OCI-LY7 (cell line): ENCODE results near the gene TBC1D8. TPM values are rescaled to one million over a fixed set of nuclear protein-coding genes. Genes with fewer than 3 reads are reported as not detected.

Experiments
- BruUV-seq: library from RNA; stranded (reverse); fragments of 400-500 nt; replicated peaks from 2 replicates; lab custom pipeline; 2021; lab: Mats Ljungman, UMichigan
- CTCF ChIA-PET: fragments of 300-600 bp; sonication (Branson Sonifier 250); formaldehyde crosslinking; loops from one replicate; lab custom pipeline; 2022; ENCODE audit warnings: antibody characterized with exemption; ENCODE audit not compliant: unreplicated experiment; lab: Charles Lee
- POLR2A ChIA-PET: fragments of 300-600 bp; sonication (Branson Sonifier 250); formaldehyde crosslinking; loops from one replicate; lab custom pipeline; 2022; ENCODE audit warnings: antibody characterized with exemption; lab: Charles Lee
- DNase-seq: peaks from one replicate; pipeline ENCODE4 v3.0.0-alpha.2; 2015; ENCODE audit warnings: low spot score
- H2AFZ ChIP-seq: fragments of 200-600 bp; sonication (generic), shearing (Covaris generic); 2 replicates; pipeline ENCODE4 v1.6.1; 2014; ENCODE audit warnings: mild to moderate bottlenecking, antibody characterized with exemption, low read length, moderate library complexity
- H3K27ac ChIP-seq: fragments of 200-600 bp; sonication (generic); 2 replicates; pipeline ENCODE4 v1.5.1; 2014; ENCODE audit warnings: mixed run types, low read depth, mild to moderate bottlenecking, moderate library complexity, low read length, inconsistent platforms; ENCODE audit not compliant: poor library complexity, severe bottlenecking
- H3K36me3 ChIP-seq: fragments of 200-600 bp; sonication (generic); 2 replicates; pipeline ENCODE4 v1.6.1; 2014; ENCODE audit warnings: mild to moderate bottlenecking, antibody characterized with exemption, low read length, moderate library complexity, mixed read lengths; ENCODE audit not compliant: insufficient read depth
- H3K4me1 ChIP-seq: fragments of 200-600 bp; sonication (generic); 2 replicates; pipeline ENCODE4 v1.5.1; 2014; ENCODE audit warnings: mild to moderate bottlenecking, low read length; ENCODE audit not compliant: insufficient read depth, poor library complexity, severe bottlenecking
- H3K4me2 ChIP-seq: fragments of 200-600 bp; sonication (generic); 2 replicates; pipeline ENCODE4 v1.6.1; 2014; ENCODE audit warnings: mild to moderate bottlenecking, low read length
- H3K4me3 ChIP-seq: fragments of 200-600 bp; sonication (generic); 2 replicates; pipeline ENCODE4 v1.5.1; 2014; ENCODE audit warnings: mild to moderate bottlenecking, low read depth, low read length; ENCODE audit not compliant: poor library complexity, severe bottlenecking
- H3K79me2 ChIP-seq: fragments of 200-600 bp; sonication (generic); 2 replicates; pipeline ENCODE4 v1.6.1; 2016; ENCODE audit warnings: low read depth, mild to moderate bottlenecking, low read length, moderate library complexity, mixed read lengths; ENCODE audit not compliant: insufficient read depth
- H3K9me2 ChIP-seq: fragments of 200-600 bp; sonication (generic); 2 replicates; pipeline ENCODE4 v1.6.1; 2016; ENCODE audit warnings: mild to moderate bottlenecking, low read length, mixed read lengths; ENCODE audit not compliant: insufficient read depth
- H3K9me3 ChIP-seq: fragments of 200-600 bp; sonication (generic); 2 replicates; pipeline ENCODE4 v1.6.1; 2014; ENCODE audit warnings: mild to moderate bottlenecking, mixed run types, low read length, mixed read lengths
- H4K20me1 ChIP-seq: fragments of 200-600 bp; sonication (generic); 2 replicates; pipeline ENCODE4 v1.6.1; 2014; ENCODE audit warnings: mild to moderate bottlenecking, antibody characterized with exemption, low read length, moderate library complexity, mixed read lengths; ENCODE audit not compliant: insufficient read depth
- EZH2phosphoT487 ChIP-seq: fragments of 200-600 bp; sonication (generic); IDR thresholded peaks from 2 replicates; pipeline ENCODE4 v1.6.1; 2018; ENCODE audit warnings: low read depth, borderline replicate concordance, mild to moderate bottlenecking, mixed run types, antibody characterized with exemption, low read length, moderate library complexity, mixed read lengths
- intact Hi-C: fragments of 100-400 bp; cut with micrococcal nuclease; formaldehyde crosslinking; loops from one replicate; pipeline ENCODE4 v1.10.0; 2022; ENCODE audit not compliant: unreplicated experiment
- total RNA-seq, 2 experiments: library from RNA; depleted of rRNA in 1 of 2; stranded (reverse); fragments of >200 nt in 1 of 2; shearing (Covaris generic) in 1 of 2; gene quantifications; 2 replicates each; pipeline ENCODE4 v1.2.3, GENCODE V29; 2014 to 2022
- TF ChIP-seq, protein P1 (sequence below): fragments of 200-600 bp; sonication (generic); conservative IDR thresholded peaks from 2 replicates; pipeline ENCODE4 v1.5.1; 2014; ENCODE audit warnings: mild to moderate bottlenecking, antibody characterized with exemption, low read length, moderate library complexity, mixed read lengths

TBC1D8 gene
- total RNA-seq, 2 experiments from 2014 or later: 0.22 to 0.49 TPM

DNA sequence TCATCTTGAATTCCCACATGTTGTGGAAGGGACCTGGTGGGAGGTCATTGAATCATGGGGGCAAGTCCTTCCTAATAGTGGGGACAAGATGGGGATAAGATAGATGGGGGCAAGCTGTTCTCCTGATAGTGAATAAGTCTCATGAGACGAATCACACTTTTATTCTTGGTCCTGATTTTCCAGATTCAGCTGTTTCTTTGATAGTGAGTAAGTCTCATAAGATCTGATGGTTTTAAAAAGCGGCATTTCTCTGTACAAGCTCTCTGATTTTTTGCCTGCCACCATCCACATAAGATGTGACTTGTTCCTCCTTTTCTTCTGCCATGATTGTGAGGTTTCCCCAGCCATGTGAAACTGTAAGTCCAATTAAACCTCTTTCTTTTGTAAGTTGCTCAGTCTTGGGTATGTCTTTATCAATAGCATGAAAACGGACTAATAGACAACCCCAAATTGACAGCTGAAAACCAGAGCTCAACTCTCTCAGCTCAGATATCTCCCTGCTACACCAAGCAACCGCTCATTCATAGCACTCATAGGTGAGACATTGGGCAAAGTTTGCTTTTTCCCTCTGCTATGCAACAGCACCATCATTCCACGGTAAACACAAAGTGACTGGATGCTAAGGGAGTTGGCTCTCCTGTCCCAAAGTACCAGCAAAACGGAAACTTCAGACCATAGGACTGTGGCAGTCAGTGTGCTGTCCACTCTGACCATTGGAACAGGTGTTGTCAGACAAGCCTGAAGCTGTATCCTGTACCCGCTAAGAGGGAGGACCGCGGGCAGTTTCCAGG, 44.9 kb upstream of the TBC1D8 start:
- Histone ChIP-seq H3K79me2 (no peaks in the 10 kb centered on the region), H3K4me1 (no peaks in the 10 kb centered on the region), H3K9me2 (no peaks in the 10 kb centered on the region), H3K27ac (no peak overlapping the region), H3K4me2 (no peak overlapping the region), H3K36me3 (no peaks in the 10 kb centered on the region), H4K20me1 (no peaks in the 10 kb centered on the region), H3K4me3 (no peak overlapping the region), H3K9me3 (no peaks in the 10 kb centered on the region), H2AFZ (no peak overlapping the region)
- CTCF ChIA-PET: no interaction called here
- TF ChIP-seq, protein P1, sequence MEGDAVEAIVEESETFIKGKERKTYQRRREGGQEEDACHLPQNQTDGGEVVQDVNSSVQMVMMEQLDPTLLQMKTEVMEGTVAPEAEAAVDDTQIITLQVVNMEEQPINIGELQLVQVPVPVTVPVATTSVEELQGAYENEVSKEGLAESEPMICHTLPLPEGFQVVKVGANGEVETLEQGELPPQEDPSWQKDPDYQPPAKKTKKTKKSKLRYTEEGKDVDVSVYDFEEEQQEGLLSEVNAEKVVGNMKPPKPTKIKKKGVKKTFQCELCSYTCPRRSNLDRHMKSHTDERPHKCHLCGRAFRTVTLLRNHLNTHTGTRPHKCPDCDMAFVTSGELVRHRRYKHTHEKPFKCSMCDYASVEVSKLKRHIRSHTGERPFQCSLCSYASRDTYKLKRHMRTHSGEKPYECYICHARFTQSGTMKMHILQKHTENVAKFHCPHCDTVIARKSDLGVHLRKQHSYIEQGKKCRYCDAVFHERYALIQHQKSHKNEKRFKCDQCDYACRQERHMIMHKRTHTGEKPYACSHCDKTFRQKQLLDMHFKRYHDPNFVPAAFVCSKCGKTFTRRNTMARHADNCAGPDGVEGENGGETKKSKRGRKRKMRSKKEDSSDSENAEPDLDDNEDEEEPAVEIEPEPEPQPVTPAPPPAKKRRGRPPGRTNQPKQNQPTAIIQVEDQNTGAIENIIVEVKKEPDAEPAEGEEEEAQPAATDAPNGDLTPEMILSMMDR: no peak
- DNase-seq: no peak
- intact Hi-C loops: no loop called here
- BruUV-seq: no TSS peak
- POLR2A ChIA-PET: interaction anchor here (0.6 kb wide), 1 partner anchor 134 kb away, joined by 3 read pairs; no protein-coding TSS in a partner anchor

- no peak overlapping the region for H3K4me2 ChIP-seq
- no peaks in the 10 kb centered on the region for H3K79me2 ChIP-seq
- H3K4me3 ChIP-seq: no peak overlapping the region
- CTCF ChIA-PET: no interaction called here
- H3K36me3 ChIP-seq: no peaks in the 10 kb centered on the region
- H3K4me1 ChIP-seq: no peaks in the 10 kb centered on the region
- POLR2A ChIA-PET: interaction anchor here (0.6 kb wide), 1 partner anchor 108 kb away, joined by 4 read pairs; no protein-coding TSS in a partner anchor
- intact Hi-C loops: no loop called here
- no TSS peak for BruUV-seq
- H2AFZ ChIP-seq: no peak overlapping the region
- no peaks in the 10 kb centered on the region for H3K9me3 ChIP-seq
- no peak for DNase-seq
- no peaks in the 10 kb centered on the region for H4K20me1 ChIP-seq
- TF ChIP-seq, protein P1: no peak
- TF ChIP-seq EZH2phosphoT487: no peak
- H3K9me2 ChIP-seq: no peaks in the 10 kb centered on the region
- no peak overlapping the region for H3K27ac ChIP-seq
Observed at GRCh38 chr2:101193033-101193626, 41.9 kb upstream of the TBC1D8 start.
